ENCODE data around the gene DNTT.

Gene DNTT

GRCh38 chr10:96257944-96258343 is 46.3 kb upstream of the DNTT start:
- Histone ChIP-seq H3K9me2 (replicated peaks; ENCODE audit: insufficient read depth, low read length) (no peaks in the 10 kb centered on the region), H3K4me2 (ENCODE audit: low read depth, low read length, poor library complexity, severe bottlenecking) (no peak overlapping the region), H3F3A (ENCODE audit: insufficient read depth) (peaks cover 5% of the 10 kb centered on the region; the same call in 1 of the 2 replicates), H3K9me3 (ENCODE audit: insufficient read depth, low read length) (no peaks in the 10 kb centered on the region), H3K27ac (ENCODE audit: low read depth, low read length) (peak overlapping the region; percentile 20), H2AFZ (ENCODE audit: low read depth, low read length, severe bottlenecking) (no peak overlapping the region), H4K20me1 (ENCODE audit: low read depth, low read length) (peaks cover 13% of the 10 kb centered on the region; the same call in 1 of the 2 replicates), H3K27me3 (ENCODE audit: low read length) (no peaks in the 10 kb centered on the region), H3K9ac (ENCODE audit: low read length) (no peak overlapping the region), H3K36me3 (ENCODE audit: low read length) (peaks cover 18% of the 10 kb centered on the region), H3K4me3 (ENCODE audit: insufficient read depth, low read length, poor library complexity, severe bottlenecking) (no peak overlapping the region), H3K79me2 (ENCODE audit: insufficient read depth, low read length) (peaks cover 98% of the 10 kb centered on the region)
- TF ChIP-seq EZH2phosphoT487 (conservative IDR thresholded peaks at IDR 0.05; ENCODE audit: low read length) (no peak), CTCF (IDR thresholded peaks at IDR 0.05; ENCODE audit: insufficient read depth, low read length, poor library complexity, severe bottlenecking) (no peak)

- peaks cover 13% of the 10 kb centered on the region; the same call in 1 of the 2 replicates for H4K20me1 ChIP-seq (ENCODE audit: low read depth, low read length)
- H2AFZ ChIP-seq (ENCODE audit: low read depth, low read length, severe bottlenecking), result no peak overlapping the region
- no peaks in the 10 kb centered on the region for H3K27me3 ChIP-seq (ENCODE audit: low read length)
- H3K9ac ChIP-seq (ENCODE audit: low read length), result no peak overlapping the region
- no peak overlapping the region for H3K27ac ChIP-seq (ENCODE audit: low read depth, low read length)
- no peaks in the 10 kb centered on the region for H3K9me2 ChIP-seq (replicated peaks; ENCODE audit: insufficient read depth, low read length)
- no peak for TF ChIP-seq CTCF (IDR thresholded peaks at IDR 0.05; ENCODE audit: insufficient read depth, low read length, poor library complexity, severe bottlenecking)
- H3K79me2 ChIP-seq (ENCODE audit: insufficient read depth, low read length), result peaks cover 100% of the 10 kb centered on the region
- H3K4me3 ChIP-seq (ENCODE audit: insufficient read depth, low read length, poor library complexity, severe bottlenecking), result no peak overlapping the region
- H3K36me3 ChIP-seq (ENCODE audit: low read length), result peaks cover 18% of the 10 kb centered on the region
- peaks cover 5% of the 10 kb centered on the region; the same call in 1 of the 2 replicates for H3F3A ChIP-seq (ENCODE audit: insufficient read depth)
- H3K9me3 ChIP-seq (ENCODE audit: insufficient read depth, low read length), result no peaks in the 10 kb centered on the region
- no peak overlapping the region for H3K4me2 ChIP-seq (ENCODE audit: low read depth, low read length, poor library complexity, severe bottlenecking)
Measured at GRCh38 chr10:96259150-96259549, 45.1 kb upstream of the DNTT start.

- Histone ChIP-seq H4K20me1 (ENCODE audit: low read depth, low read length) (peaks cover 13% of the 10 kb centered on the region; the same call in 1 of the 2 replicates), H3K4me2 (ENCODE audit: low read depth, low read length, poor library complexity, severe bottlenecking) (peak overlapping the region; percentile 27), H3K9me3 (ENCODE audit: insufficient read depth, low read length) (no peaks in the 10 kb centered on the region), H3K36me3 (ENCODE audit: low read length) (peaks cover 21% of the 10 kb centered on the region), H3K9ac (ENCODE audit: low read length) (no peak overlapping the region), H3K27ac (ENCODE audit: low read depth, low read length) (peak overlapping the region; percentile 38), H2AFZ (ENCODE audit: low read depth, low read length, severe bottlenecking) (no peak overlapping the region), H3K79me2 (ENCODE audit: insufficient read depth, low read length) (peaks cover 100% of the 10 kb centered on the region), H3K4me3 (ENCODE audit: insufficient read depth, low read length, poor library complexity, severe bottlenecking) (no peak overlapping the region), H3K9me2 (replicated peaks; ENCODE audit: insufficient read depth, low read length) (no peaks in the 10 kb centered on the region), H3K27me3 (ENCODE audit: low read length) (no peaks in the 10 kb centered on the region), H3F3A (ENCODE audit: insufficient read depth) (peaks cover 5% of the 10 kb centered on the region; the same call in 1 of the 2 replicates)
- TF ChIP-seq CTCF (IDR thresholded peaks at IDR 0.05; ENCODE audit: insufficient read depth, low read length, poor library complexity, severe bottlenecking), result no peak
- TF ChIP-seq EZH2phosphoT487 (conservative IDR thresholded peaks at IDR 0.05; ENCODE audit: low read length), result no peak
Measured at GRCh38 chr10:96260014-96260413, 44.2 kb upstream of the DNTT start.
